K562 (cell line): ENCODE data around the gene TUBB1. TPM values are rescaled to one million over a fixed set of nuclear protein-coding genes. Genes with fewer than 3 reads are reported as not detected.

Experiments
- ATAC-seq: fragments of 200-7000 bp; cut with Tn5 transposase; 3 replicates; pipeline ENCODE4 v1.9.1; 2020; ENCODE audit warnings: moderate library complexity
- BruUV-seq: library from RNA; stranded (reverse); fragments of 400-500 nt; replicated peaks from 2 replicates; lab custom pipeline; 2021; lab: Mats Ljungman, UMichigan
- CTCF ChIA-PET: fragments of 300-600 bp; formaldehyde crosslinking; extraction: SDS; loops from one replicate; lab custom pipeline; 2021; ENCODE audit warnings: low intra/inter-chr PET ratio; lab: Yijun Ruan, JAX
- POLR2A ChIA-PET: fragments of 300-600, 350-650 bp; sonication (Branson Sonifier 250); formaldehyde crosslinking; extraction: SDS; loops from one replicate; lab custom pipeline; 2021; ENCODE audit warnings: antibody characterized with exemption, inconsistent platforms; lab: Yijun Ruan, JAX
- DNase-seq, 4 experiments: peaks; one replicate each; pipeline versions ENCODE4 v3.0.0 to v3.0.0-alpha.2; 2011 to 2018; ENCODE audit warnings: low spot score in 3 of 4, mixed read lengths in 3 of 4; ENCODE audit errors: extremely low read depth in 1 of 4
- FAIRE-seq: peaks from 2 replicates; lab custom pipeline; 2011; peaks lifted over from hg19 to GRCh38; lab: Jason Lieb, UNC
- H2AFZ ChIP-seq: 2 replicates; pipeline ENCODE4 v1.6.0; 2011; ENCODE audit warnings: low read depth, low read length, control low read depth, inconsistent platforms
- H3K27ac ChIP-seq: fragments of 200-600 bp; 3 replicates; pipeline ENCODE4 v1.8.0; 2011; ENCODE audit warnings: low read depth, mild to moderate bottlenecking, control low read depth, inconsistent platforms, low read length, moderate library complexity, mixed read lengths; ENCODE audit errors: extremely low read depth
- H3K27me3 ChIP-seq, 2 experiments: fragments of 300-600 bp in 1 of 2; 2 replicates in 1 of 2; 3 replicates in 1 of 2; pipeline versions ENCODE4 v1.6.0 to v1.8.0; 2011; ENCODE audit warnings: inconsistent platforms in 2 of 2, low read length in 2 of 2, mild to moderate bottlenecking in 1 of 2, mixed read lengths in 1 of 2, moderate library complexity in 1 of 2; ENCODE audit not compliant: control insufficient read depth in 2 of 2, insufficient read depth in 2 of 2
- H3K36me3 ChIP-seq: fragments of 300-600 bp; 3 replicates; pipeline ENCODE4 v1.8.0; 2011; ENCODE audit warnings: mild to moderate bottlenecking, low read length, inconsistent platforms; ENCODE audit not compliant: control insufficient read depth, insufficient read depth
- H3K4me1 ChIP-seq, 2 experiments: fragments of 200-600 bp in 1 of 2; replicated peaks in 1 of 2; 2 replicates in 1 of 2; 3 replicates in 1 of 2; pipeline versions ENCODE4 v1.5.1 to v1.8.0; 2011; ENCODE audit warnings: inconsistent platforms in 2 of 2, low read length in 2 of 2, mild to moderate bottlenecking in 1 of 2, mixed read lengths in 1 of 2, moderate library complexity in 1 of 2; ENCODE audit not compliant: control insufficient read depth in 2 of 2, insufficient read depth in 2 of 2
- H3K4me2 ChIP-seq: 2 replicates; pipeline ENCODE4 v1.6.1; 2011; ENCODE audit warnings: low read length, control low read depth, inconsistent platforms, mixed read lengths; ENCODE audit not compliant: insufficient read depth
- H3K4me3 ChIP-seq: fragments of 200-600 bp; sonication (generic), shearing (Covaris generic); 2 replicates; pipeline ENCODE4 v1.5.1; 2016; ENCODE audit warnings: control low read depth, inconsistent platforms
- H3K79me2 ChIP-seq: fragments of 200-600 bp; 3 replicates; pipeline ENCODE4 v1.8.0; 2011; ENCODE audit warnings: low read length, inconsistent platforms; ENCODE audit not compliant: control insufficient read depth, insufficient read depth
- H3K9ac ChIP-seq, 2 experiments: 2 replicates each; pipeline versions ENCODE4 v1.6.0 to v1.6.1; 2011; ENCODE audit warnings: low read depth in 2 of 2, low read length in 2 of 2, control low read depth in 1 of 2, inconsistent platforms in 1 of 2, mild to moderate bottlenecking in 1 of 2, mixed read lengths in 1 of 2; ENCODE audit not compliant: insufficient read depth in 1 of 2
- H3K9me1 ChIP-seq: one replicate; pipeline ENCODE4 v1.6.0; 2011; ENCODE audit warnings: inconsistent platforms, mild to moderate bottlenecking, low read length, moderate library complexity; ENCODE audit not compliant: control insufficient read depth, insufficient read depth
- H3K9me3 ChIP-seq: replicated peaks from 2 replicates; pipeline ENCODE4 v1.5.1; 2011; ENCODE audit warnings: low read depth, low read length, inconsistent platforms; ENCODE audit not compliant: control insufficient read depth, insufficient read depth
- H4K20me1 ChIP-seq: replicated peaks from 2 replicates; pipeline ENCODE4 v1.6.1; 2011; ENCODE audit warnings: low read length, inconsistent platforms, mixed read lengths; ENCODE audit not compliant: control insufficient read depth, insufficient read depth
- HEY1 ChIP-seq: fragments of 250-450 bp; sonication (Bioruptor Pico); IDR thresholded peaks from 2 replicates; pipeline ENCODE4 v1.5.0; 2020; ENCODE audit warnings: mild to moderate bottlenecking, moderate library complexity, borderline replicate concordance
- ZBTB1 ChIP-seq: sonication (generic); formaldehyde crosslinking; IDR thresholded peaks from 2 replicates; pipeline ENCODE4 v1.8.1; 2023; ENCODE audit warnings: missing genetic modification reagents, low read depth, mild to moderate bottlenecking, borderline replicate concordance
- ZC3H8 ChIP-seq: fragments of 450-650 bp; IDR thresholded peaks from 2 replicates; pipeline ENCODE4 v1.6.1; 2017
- WGBS: fragments of 100-300 bp; shearing (Covaris generic); methylation state at CpG from one replicate; pipeline ENCODE4 v1.1.6; 2016; ENCODE audit warnings: low coverage, mixed read lengths; ENCODE audit not compliant: insufficient coverage; ENCODE audit errors: missing lambda C conversion rate; 5-methylcytosine and 5-hydroxymethylcytosine counted together
- in situ Hi-C: fragments of 300-500 bp; cut with MboI; formaldehyde crosslinking; loops from 4 replicates; pipeline ENCODE4 v1.15.0; 2018; ENCODE audit warnings: inconsistent platforms, mixed read lengths
- intact Hi-C: fragments of 100-400 bp; cut with micrococcal nuclease; formaldehyde crosslinking; loops from 2 replicates; pipeline ENCODE4 v1.14.2; 2022
- polyA plus RNA-seq, 8 experiments: library from polyadenylated mRNA; depleted of rRNA in 4 of 8; stranded (reverse) in 5 of 8; unstranded in 3 of 8; fragments of >200 nt; fragmentation: Nextera tagmentation in 2 of 8; fragmentation: Illumina TruSeq in 1 of 8; extraction: Ambion mirVana in 2 of 8; extraction: Trizol in 1 of 8; gene quantifications; 2 replicates each; pipeline versions ENCODE4 v1.2.1 to v1.2.3, GENCODE V29; 2011 to 2014; ENCODE audit warnings: inconsistent platforms in 1 of 8, missing spikeins in 1 of 8
- total RNA-seq, 7 experiments: library from RNA; depleted of rRNA in 6 of 7; stranded (reverse); fragments of >200 nt in 6 of 7; fragmentation: Illumina TruSeq in 2 of 7; extraction: Trizol in 2 of 7; gene quantifications; 2 replicates each; pipeline versions ENCODE4 v1.2.1 to v1.2.3, GENCODE V29; 2011 to 2021; ENCODE audit warnings: low replicate concordance in 1 of 7
- TF ChIP-seq, protein P1 (sequence below): fragments of 250-450 bp; sonication (Bioruptor Pico); IDR thresholded peaks from 2 replicates; pipeline ENCODE4 v1.4.0; 2020; ENCODE audit warnings: mild to moderate bottlenecking, moderate library complexity, borderline replicate concordance

Gene TUBB1
- total and polyA plus RNA-seq, 9 of the 15 experiments (the other 6 are each of a cell fraction or from before 2014, with no cell fraction given): 1.5 to 3.9 (median 2.4) TPM

GRCh38 chr20:59075934-59076508 lies 56.8 kb downstream of the TUBB1 start:
- 3% methylated on average over 4 of the region's 4 CpGs for WGBS
- in situ Hi-C loops (no loop called here), intact Hi-C loops (no loop called here)
- Histone ChIP-seq H3K9me1 (no peaks in the 10 kb centered on the region), H3K9ac (no peak overlapping the region), H3K79me2 (no peaks in the 10 kb centered on the region), H3K4me1 (no peaks in the 10 kb centered on the region), H3K27ac (no peak overlapping the region), H3K9me3 (no peaks in the 10 kb centered on the region), H3K27me3 (peaks cover 35 to 41% of the 10 kb centered on the region in 2 experiments; a peak in 4 of 5 replicates), H4K20me1 (no peaks in the 10 kb centered on the region), H3K4me3 (no peak overlapping the region), H2AFZ (no peak overlapping the region), H3K4me2 (no peak overlapping the region), H3K36me3 (no peaks in the 10 kb centered on the region)
- FAIRE-seq: no peak
- no peak for DNase-seq
- no peak for ATAC-seq
- POLR2A ChIA-PET: interaction anchor here (0.6 to 1.3 kb wide), 4 partner anchors 9 to 26 kb away, joined by 3 to 4 read pairs (median 3); no protein-coding TSS in a partner anchor
- CTCF ChIA-PET: no interaction called here
- TF ChIP-seq, protein P1, sequence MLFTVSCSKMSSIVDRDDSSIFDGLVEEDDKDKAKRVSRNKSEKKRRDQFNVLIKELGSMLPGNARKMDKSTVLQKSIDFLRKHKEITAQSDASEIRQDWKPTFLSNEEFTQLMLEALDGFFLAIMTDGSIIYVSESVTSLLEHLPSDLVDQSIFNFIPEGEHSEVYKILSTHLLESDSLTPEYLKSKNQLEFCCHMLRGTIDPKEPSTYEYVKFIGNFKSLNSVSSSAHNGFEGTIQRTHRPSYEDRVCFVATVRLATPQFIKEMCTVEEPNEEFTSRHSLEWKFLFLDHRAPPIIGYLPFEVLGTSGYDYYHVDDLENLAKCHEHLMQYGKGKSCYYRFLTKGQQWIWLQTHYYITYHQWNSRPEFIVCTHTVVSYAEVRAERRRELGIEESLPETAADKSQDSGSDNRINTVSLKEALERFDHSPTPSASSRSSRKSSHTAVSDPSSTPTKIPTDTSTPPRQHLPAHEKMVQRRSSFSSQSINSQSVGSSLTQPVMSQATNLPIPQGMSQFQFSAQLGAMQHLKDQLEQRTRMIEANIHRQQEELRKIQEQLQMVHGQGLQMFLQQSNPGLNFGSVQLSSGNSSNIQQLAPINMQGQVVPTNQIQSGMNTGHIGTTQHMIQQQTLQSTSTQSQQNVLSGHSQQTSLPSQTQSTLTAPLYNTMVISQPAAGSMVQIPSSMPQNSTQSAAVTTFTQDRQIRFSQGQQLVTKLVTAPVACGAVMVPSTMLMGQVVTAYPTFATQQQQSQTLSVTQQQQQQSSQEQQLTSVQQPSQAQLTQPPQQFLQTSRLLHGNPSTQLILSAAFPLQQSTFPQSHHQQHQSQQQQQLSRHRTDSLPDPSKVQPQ (CRISPR knock-in tag): no peak
- no peak for TF ChIP-seq ZBTB1 (CRISPR knock-in tag)
- no peak for TF ChIP-seq ZC3H8
- no peak for TF ChIP-seq HEY1 (CRISPR knock-in tag)
- BruUV-seq: no TSS peak

Other genes with a start within 250 kb of the TUBB1 start
- gene GNAS-AS1, start 168.5 kb upstream of the TUBB1 start, total RNA-seq (2014; rRNA removed): 0.73 and 2.5 TPM in 2 replicates
- 0.25 and 0.45 TPM in 2 replicates for gene GNAS-AS1, start 168.5 kb upstream of the TUBB1 start, total RNA-seq (2014; rRNA removed; fragmentation: Illumina TruSeq; extraction: Trizol)
- gene GNAS-AS1, start 168.5 kb upstream of the TUBB1 start, total RNA-seq (2015; rRNA removed; fragmentation: Illumina TruSeq; extraction: Trizol): 0.64 and 0.69 TPM in 2 replicates
- 1.2 and 1.3 TPM in 2 replicates for gene GNAS-AS1, start 168.5 kb upstream of the TUBB1 start, total RNA-seq (2021)
- 0.07 TPM in 2 replicates for gene GNAS-AS1, start 168.5 kb upstream of the TUBB1 start, polyA plus RNA-seq (2011; rRNA removed)
- gene GNAS-AS1, start 168.5 kb upstream of the TUBB1 start, polyA plus RNA-seq (2014; fragmentation: Illumina TruSeq; extraction: Trizol): 0.21 and 0.90 TPM in 2 replicates
- under 1 TPM; 0.04 to 0.14 TPM for gene GNAS-AS1, start 168.5 kb upstream of the TUBB1 start, polyA plus RNA-seq (2014; fragmentation: Nextera tagmentation; extraction: Ambion mirVana)
- 1.0 and 1.8 TPM in 2 replicates for gene GNAS-AS1, start 168.5 kb upstream of the TUBB1 start, polyA plus RNA-seq (2014; rRNA removed)
- gene GNAS, start 166.7 kb upstream of the TUBB1 start, total RNA-seq (2014; rRNA removed): 266 and 294 TPM in 2 replicates
- gene GNAS, start 166.7 kb upstream of the TUBB1 start, total RNA-seq (2014; rRNA removed; fragmentation: Illumina TruSeq; extraction: Trizol): 212 and 224 TPM in 2 replicates
- 216 and 220 TPM in 2 replicates for gene GNAS, start 166.7 kb upstream of the TUBB1 start, total RNA-seq (2015; rRNA removed; fragmentation: Illumina TruSeq; extraction: Trizol)
- gene GNAS, start 166.7 kb upstream of the TUBB1 start, total RNA-seq (2021): 422 and 439 TPM in 2 replicates
- 321 and 329 TPM in 2 replicates for gene GNAS, start 166.7 kb upstream of the TUBB1 start, polyA plus RNA-seq (2011; rRNA removed)
- gene GNAS, start 166.7 kb upstream of the TUBB1 start, polyA plus RNA-seq (2014; fragmentation: Illumina TruSeq; extraction: Trizol): 648 and 649 TPM in 2 replicates
- gene GNAS, start 166.7 kb upstream of the TUBB1 start, polyA plus RNA-seq (2014; fragmentation: Nextera tagmentation; extraction: Ambion mirVana): 100 to 1,000 TPM; 128 to 129 TPM
- gene GNAS, start 166.7 kb upstream of the TUBB1 start, polyA plus RNA-seq (2014; rRNA removed): 343 and 398 TPM in 2 replicates
- gene NELFCD, start 38.2 kb upstream of the TUBB1 start, total RNA-seq (2014; rRNA removed): 96.5 and 113 TPM in 2 replicates
- gene NELFCD, start 38.2 kb upstream of the TUBB1 start, total RNA-seq (2014; rRNA removed; fragmentation: Illumina TruSeq; extraction: Trizol): 77.9 and 80.6 TPM in 2 replicates
- 84.7 and 86.6 TPM in 2 replicates for gene NELFCD, start 38.2 kb upstream of the TUBB1 start, total RNA-seq (2015; rRNA removed; fragmentation: Illumina TruSeq; extraction: Trizol)
- 111 and 116 TPM in 2 replicates for gene NELFCD, start 38.2 kb upstream of the TUBB1 start, total RNA-seq (2021)
- 138 and 163 TPM in 2 replicates for gene NELFCD, start 38.2 kb upstream of the TUBB1 start, polyA plus RNA-seq (2011; rRNA removed)
- 136 and 137 TPM in 2 replicates for gene NELFCD, start 38.2 kb upstream of the TUBB1 start, polyA plus RNA-seq (2014; fragmentation: Illumina TruSeq; extraction: Trizol)
- 10 to 100 TPM; 11.7 to 22.2 TPM for gene NELFCD, start 38.2 kb upstream of the TUBB1 start, polyA plus RNA-seq (2014; fragmentation: Nextera tagmentation; extraction: Ambion mirVana)
- gene NELFCD, start 38.2 kb upstream of the TUBB1 start, polyA plus RNA-seq (2014; rRNA removed): 121 and 123 TPM in 2 replicates
- gene CTSZ, start 12.2 kb upstream of the TUBB1 start, total RNA-seq (2014; rRNA removed): 73.2 and 83.8 TPM in 2 replicates
- gene CTSZ, start 12.2 kb upstream of the TUBB1 start, total RNA-seq (2014; rRNA removed; fragmentation: Illumina TruSeq; extraction: Trizol): 62.6 and 63.8 TPM in 2 replicates
- 82.8 and 82.9 TPM in 2 replicates for gene CTSZ, start 12.2 kb upstream of the TUBB1 start, total RNA-seq (2015; rRNA removed; fragmentation: Illumina TruSeq; extraction: Trizol)
- 84.7 and 97.7 TPM in 2 replicates for gene CTSZ, start 12.2 kb upstream of the TUBB1 start, total RNA-seq (2021)
- 83.8 and 93.1 TPM in 2 replicates for gene CTSZ, start 12.2 kb upstream of the TUBB1 start, polyA plus RNA-seq (2011; rRNA removed)
- gene CTSZ, start 12.2 kb upstream of the TUBB1 start, polyA plus RNA-seq (2014; fragmentation: Illumina TruSeq; extraction: Trizol): 123 and 143 TPM in 2 replicates
- gene CTSZ, start 12.2 kb upstream of the TUBB1 start, polyA plus RNA-seq (2014; fragmentation: Nextera tagmentation; extraction: Ambion mirVana): 1 to 10 TPM; 1.6 to 5.3 TPM
- 96.2 and 107 TPM in 2 replicates for gene CTSZ, start 12.2 kb upstream of the TUBB1 start, polyA plus RNA-seq (2014; rRNA removed)
- 49.4 and 64.1 TPM in 2 replicates for gene ATP5F1E, start 12.9 kb downstream of the TUBB1 start, total RNA-seq (2014; rRNA removed)
- 113 and 123 TPM in 2 replicates for gene ATP5F1E, start 12.9 kb downstream of the TUBB1 start, total RNA-seq (2014; rRNA removed; fragmentation: Illumina TruSeq; extraction: Trizol)
- 98.7 and 109 TPM in 2 replicates for gene ATP5F1E, start 12.9 kb downstream of the TUBB1 start, total RNA-seq (2015; rRNA removed; fragmentation: Illumina TruSeq; extraction: Trizol)
- 125 and 146 TPM in 2 replicates for gene ATP5F1E, start 12.9 kb downstream of the TUBB1 start, total RNA-seq (2021)
- gene ATP5F1E, start 12.9 kb downstream of the TUBB1 start, polyA plus RNA-seq (2011; rRNA removed): 140 and 167 TPM in 2 replicates
- 60.3 and 67.7 TPM in 2 replicates for gene ATP5F1E, start 12.9 kb downstream of the TUBB1 start, polyA plus RNA-seq (2014; fragmentation: Illumina TruSeq; extraction: Trizol)
- 100 to 1,000 TPM; 161 to 162 TPM for gene ATP5F1E, start 12.9 kb downstream of the TUBB1 start, polyA plus RNA-seq (2014; fragmentation: Nextera tagmentation; extraction: Ambion mirVana)
- 109 and 117 TPM in 2 replicates for gene ATP5F1E, start 12.9 kb downstream of the TUBB1 start, polyA plus RNA-seq (2014; rRNA removed)
- gene PRELID3B, start 23.4 kb downstream of the TUBB1 start, total RNA-seq (2014; rRNA removed): 90.3 and 96.8 TPM in 2 replicates
- gene PRELID3B, start 23.4 kb downstream of the TUBB1 start, total RNA-seq (2014; rRNA removed; fragmentation: Illumina TruSeq; extraction: Trizol): 136 and 140 TPM in 2 replicates
- gene PRELID3B, start 23.4 kb downstream of the TUBB1 start, total RNA-seq (2015; rRNA removed; fragmentation: Illumina TruSeq; extraction: Trizol): 112 and 120 TPM in 2 replicates
- gene PRELID3B, start 23.4 kb downstream of the TUBB1 start, total RNA-seq (2021): 99.5 and 105 TPM in 2 replicates
- gene PRELID3B, start 23.4 kb downstream of the TUBB1 start, polyA plus RNA-seq (2011; rRNA removed): 83.6 and 96.0 TPM in 2 replicates
- 91.7 and 101 TPM in 2 replicates for gene PRELID3B, start 23.4 kb downstream of the TUBB1 start, polyA plus RNA-seq (2014; fragmentation: Illumina TruSeq; extraction: Trizol)
- 100 to 1,000 TPM; 156 to 186 TPM for gene PRELID3B, start 23.4 kb downstream of the TUBB1 start, polyA plus RNA-seq (2014; fragmentation: Nextera tagmentation; extraction: Ambion mirVana)
- gene PRELID3B, start 23.4 kb downstream of the TUBB1 start, polyA plus RNA-seq (2014; rRNA removed): 77.0 and 81.2 TPM in 2 replicates
- not detected in 2 replicates for gene ZNF831, start 144.4 kb downstream of the TUBB1 start, total RNA-seq (2014; rRNA removed)
- gene ZNF831, start 144.4 kb downstream of the TUBB1 start, total RNA-seq (2014; rRNA removed; fragmentation: Illumina TruSeq; extraction: Trizol): not detected in 2 replicates
- gene ZNF831, start 144.4 kb downstream of the TUBB1 start, total RNA-seq (2015; rRNA removed; fragmentation: Illumina TruSeq; extraction: Trizol): not detected in 2 replicates
- gene ZNF831, start 144.4 kb downstream of the TUBB1 start, total RNA-seq (2021): not detected in 2 replicates
- gene ZNF831, start 144.4 kb downstream of the TUBB1 start, polyA plus RNA-seq (2011; rRNA removed): not detected in 2 replicates
- not detected in 2 replicates for gene ZNF831, start 144.4 kb downstream of the TUBB1 start, polyA plus RNA-seq (2014; fragmentation: Illumina TruSeq; extraction: Trizol)
- not detected for gene ZNF831, start 144.4 kb downstream of the TUBB1 start, polyA plus RNA-seq (2014; fragmentation: Nextera tagmentation; extraction: Ambion mirVana)
- not detected in 2 replicates for gene ZNF831, start 144.4 kb downstream of the TUBB1 start, polyA plus RNA-seq (2014; rRNA removed)